K562 (cell line): Measurements from ENCODE around the gene HOXB6. TPM values are rescaled to one million over a fixed set of nuclear protein-coding genes. Genes with fewer than 3 reads are reported as not detected.
A peak's percentile ranks its signal among the peaks of the same experiment; 100 is the strongest.

Experiments
- BRCA1 ChIP-seq, 2 experiments: fragments of 450-650 bp in 1 of 2; sonication (generic) in 1 of 2; formaldehyde crosslinking in 1 of 2; IDR thresholded peaks; 2 replicates each; pipeline versions ENCODE4 v1.5.0 to v1.6.1; 2017 to 2020; ENCODE audit warnings: mild to moderate bottlenecking in 1 of 2, missing genetic modification reagents in 1 of 2
- BRD4 ChIP-seq: fragments of 200-600 bp; sonication (generic); IDR thresholded peaks from 2 replicates; pipeline ENCODE4 v1.6.1; 2017; ENCODE audit warnings: inconsistent platforms
- EP300 ChIP-seq: IDR thresholded peaks from 2 replicates; pipeline ENCODE4 v1.6.1; 2012; ENCODE audit warnings: low read length, improper control_type of control experiment
- HDAC2 ChIP-seq: fragments of 450-650 bp; IDR thresholded peaks from 2 replicates; pipeline ENCODE4 v1.6.1; 2016; ENCODE audit warnings: mild to moderate bottlenecking
- ILF3 ChIP-seq: fragments of 450-650 bp; IDR thresholded peaks from 2 replicates; pipeline ENCODE4 v1.6.1; 2018; ENCODE audit warnings: antibody characterized with exemption, mild to moderate bottlenecking, moderate library complexity, borderline replicate concordance
- KAT2B ChIP-seq: IDR thresholded peaks from one replicate; pipeline ENCODE4 v1.6.1; 2012; ENCODE audit warnings: low read depth, mild to moderate bottlenecking, control low read depth, inconsistent platforms, low read length, moderate library complexity
- MTA3 ChIP-seq: fragments of 450-650 bp; formaldehyde crosslinking; IDR thresholded peaks from 2 replicates; pipeline ENCODE4 v1.6.1; 2017; ENCODE audit warnings: mild to moderate bottlenecking, borderline replicate concordance
- NELFE ChIP-seq: IDR thresholded peaks from 2 replicates; pipeline ENCODE4 v1.6.1; 2011; ENCODE audit warnings: mild to moderate bottlenecking; ENCODE audit not compliant: insufficient read depth, insufficient read length
- PHB2 ChIP-seq: fragments of 450-650 bp; IDR thresholded peaks from 2 replicates; pipeline ENCODE4 v1.6.1; 2017; ENCODE audit warnings: low read depth
- RFX7 ChIP-seq: fragments of 250-450 bp; sonication (Bioruptor Pico); IDR thresholded peaks from 2 replicates; pipeline ENCODE4 v1.5.1; 2021; ENCODE audit warnings: mild to moderate bottlenecking
- SMAD4 ChIP-seq: fragments of 250-450 bp; sonication (Bioruptor Pico); conservative IDR thresholded peaks from 2 replicates; pipeline ENCODE4 v1.8.0; 2021; ENCODE audit warnings: inconsistent platforms, mild to moderate bottlenecking, moderate library complexity
- SUPT5H ChIP-seq: fragments of 450-650 bp; IDR thresholded peaks from 2 replicates; pipeline ENCODE4 v1.6.1; 2016
- WHSC1 ChIP-seq: IDR thresholded peaks from one replicate; pipeline ENCODE4 v1.6.1; 2012; ENCODE audit warnings: low read length, control low read depth, inconsistent platforms
- ZEB2 ChIP-seq: fragments of 450-650 bp; IDR thresholded peaks from 2 replicates; pipeline ENCODE4 v1.6.1; 2016
- ZNF507 ChIP-seq: conservative IDR thresholded peaks from 2 replicates; pipeline ENCODE4 v1.6.1; 2017; ENCODE audit warnings: missing genetic modification characterization, missing compliant biosample characterization
- ZNF589 ChIP-seq: fragments of 200-800 bp; sonication (Bioruptor generic); IDR thresholded peaks from 2 replicates; pipeline ENCODE4 v1.6.1; 2016; ENCODE audit warnings: low read depth, missing genetic modification characterization, missing compliant biosample characterization
- ZNF778 ChIP-seq: fragments of 450-650 bp; formaldehyde crosslinking; IDR thresholded peaks from 2 replicates; pipeline ENCODE4 v1.4.0; 2020; ENCODE audit warnings: mild to moderate bottlenecking, moderate library complexity
- polyA plus RNA-seq, 8 experiments: library from polyadenylated mRNA; depleted of rRNA in 4 of 8; stranded (reverse) in 5 of 8; unstranded in 3 of 8; fragments of >200 nt; fragmentation: Nextera tagmentation in 2 of 8; fragmentation: Illumina TruSeq in 1 of 8; extraction: Ambion mirVana in 2 of 8; extraction: Trizol in 1 of 8; gene quantifications; 2 replicates each; pipeline versions ENCODE4 v1.2.1 to v1.2.3, GENCODE V29; 2011 to 2014; ENCODE audit warnings: inconsistent platforms in 1 of 8, missing spikeins in 1 of 8
- total RNA-seq, 7 experiments: library from RNA; depleted of rRNA in 6 of 7; stranded (reverse); fragments of >200 nt in 6 of 7; fragmentation: Illumina TruSeq in 2 of 7; extraction: Trizol in 2 of 7; gene quantifications; 2 replicates each; pipeline versions ENCODE4 v1.2.1 to v1.2.3, GENCODE V29; 2011 to 2021; ENCODE audit warnings: low replicate concordance in 1 of 7
- TF ChIP-seq, protein P1 (sequence below): sonication (generic); formaldehyde crosslinking; IDR thresholded peaks from 2 replicates; pipeline ENCODE4 v1.8.0; 2022; ENCODE audit warnings: mild to moderate bottlenecking, missing genetic modification reagents
- TF ChIP-seq, protein P2 (sequence below): fragments of 250-450 bp; sonication (Bioruptor Pico); IDR thresholded peaks from 2 replicates; pipeline ENCODE4 v1.5.0; 2021
- TF ChIP-seq, protein P3 (sequence below): fragments of 450-650 bp; IDR thresholded peaks from 2 replicates; pipeline ENCODE4 v1.6.1; 2016; ENCODE audit warnings: missing biosample characterization, missing genetic modification characterization
- TF ChIP-seq, protein P4 (sequence below), 2 experiments: fragments of 450-650 bp; conservative IDR thresholded peaks; 2 replicates each; pipeline ENCODE4 v1.6.1; 2017; ENCODE audit warnings: mild to moderate bottlenecking in 2 of 2, moderate library complexity in 2 of 2

HOXB6 gene
- total and polyA plus RNA-seq, 9 of the 15 experiments (the other 6 are each of a cell fraction or from before 2014, with no cell fraction given), result 1.2 to 14.8 (median 4.9) TPM

DNA sequence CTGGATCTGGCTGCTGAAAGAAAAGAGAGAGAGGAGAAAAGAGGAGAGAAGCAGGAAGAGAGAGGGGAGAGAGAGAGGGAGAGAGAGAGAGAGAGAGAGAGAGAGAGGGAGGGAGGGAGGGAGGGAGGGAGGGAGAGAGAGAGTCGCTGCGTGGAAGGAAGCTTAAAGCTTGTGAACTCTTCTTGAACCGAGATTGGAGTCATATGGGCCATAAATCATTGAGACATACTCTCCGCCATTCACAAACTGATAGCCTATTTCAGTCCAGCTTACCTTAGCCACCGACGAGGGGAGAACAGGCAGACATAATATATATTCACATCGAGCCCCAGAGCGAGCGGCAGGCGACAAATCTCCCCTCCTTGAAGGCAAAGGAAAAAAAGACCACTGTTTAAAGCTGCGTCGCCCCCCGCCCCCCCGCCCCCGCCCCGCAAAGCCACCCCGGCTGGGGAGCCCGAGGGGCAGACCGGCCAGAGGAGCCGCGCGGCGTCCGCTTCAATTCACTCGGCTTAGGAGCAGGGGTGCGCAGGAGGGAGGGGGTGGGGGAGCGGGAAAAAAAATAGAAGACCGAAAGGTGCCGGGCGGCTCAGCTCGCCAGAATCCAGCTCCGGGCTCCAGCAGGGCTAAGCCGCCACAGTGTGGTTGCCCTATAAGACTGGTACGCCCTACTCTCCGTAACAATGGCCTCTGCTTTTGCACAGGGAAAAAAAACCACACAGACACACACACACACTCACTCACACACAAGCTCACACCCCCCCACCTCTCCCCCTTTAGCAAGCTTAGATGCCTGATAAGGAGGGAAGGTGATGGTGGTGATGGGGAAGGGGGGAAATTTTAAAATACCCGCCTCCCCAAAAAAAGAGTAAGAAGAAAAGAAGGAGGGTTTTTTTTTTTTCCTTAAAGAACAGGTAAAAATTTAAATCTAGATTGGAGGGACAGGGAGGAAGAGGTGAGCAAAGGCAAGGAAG lies 49.2 kb downstream of the HOXB6 start (continued):
- no peak for TF ChIP-seq PHB2
- TF ChIP-seq ZNF507, result no peak
- TF ChIP-seq ZEB2, result no peak
- TF ChIP-seq EP300, result peak; percentile 85
- TF ChIP-seq, protein P1, sequence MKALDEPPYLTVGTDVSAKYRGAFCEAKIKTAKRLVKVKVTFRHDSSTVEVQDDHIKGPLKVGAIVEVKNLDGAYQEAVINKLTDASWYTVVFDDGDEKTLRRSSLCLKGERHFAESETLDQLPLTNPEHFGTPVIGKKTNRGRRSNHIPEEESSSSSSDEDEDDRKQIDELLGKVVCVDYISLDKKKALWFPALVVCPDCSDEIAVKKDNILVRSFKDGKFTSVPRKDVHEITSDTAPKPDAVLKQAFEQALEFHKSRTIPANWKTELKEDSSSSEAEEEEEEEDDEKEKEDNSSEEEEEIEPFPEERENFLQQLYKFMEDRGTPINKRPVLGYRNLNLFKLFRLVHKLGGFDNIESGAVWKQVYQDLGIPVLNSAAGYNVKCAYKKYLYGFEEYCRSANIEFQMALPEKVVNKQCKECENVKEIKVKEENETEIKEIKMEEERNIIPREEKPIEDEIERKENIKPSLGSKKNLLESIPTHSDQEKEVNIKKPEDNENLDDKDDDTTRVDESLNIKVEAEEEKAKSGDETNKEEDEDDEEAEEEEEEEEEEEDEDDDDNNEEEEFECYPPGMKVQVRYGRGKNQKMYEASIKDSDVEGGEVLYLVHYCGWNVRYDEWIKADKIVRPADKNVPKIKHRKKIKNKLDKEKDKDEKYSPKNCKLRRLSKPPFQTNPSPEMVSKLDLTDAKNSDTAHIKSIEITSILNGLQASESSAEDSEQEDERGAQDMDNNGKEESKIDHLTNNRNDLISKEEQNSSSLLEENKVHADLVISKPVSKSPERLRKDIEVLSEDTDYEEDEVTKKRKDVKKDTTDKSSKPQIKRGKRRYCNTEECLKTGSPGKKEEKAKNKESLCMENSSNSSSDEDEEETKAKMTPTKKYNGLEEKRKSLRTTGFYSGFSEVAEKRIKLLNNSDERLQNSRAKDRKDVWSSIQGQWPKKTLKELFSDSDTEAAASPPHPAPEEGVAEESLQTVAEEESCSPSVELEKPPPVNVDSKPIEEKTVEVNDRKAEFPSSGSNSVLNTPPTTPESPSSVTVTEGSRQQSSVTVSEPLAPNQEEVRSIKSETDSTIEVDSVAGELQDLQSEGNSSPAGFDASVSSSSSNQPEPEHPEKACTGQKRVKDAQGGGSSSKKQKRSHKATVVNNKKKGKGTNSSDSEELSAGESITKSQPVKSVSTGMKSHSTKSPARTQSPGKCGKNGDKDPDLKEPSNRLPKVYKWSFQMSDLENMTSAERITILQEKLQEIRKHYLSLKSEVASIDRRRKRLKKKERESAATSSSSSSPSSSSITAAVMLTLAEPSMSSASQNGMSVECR (CRISPR knock-in tag), result no peak
- no peak for TF ChIP-seq ILF3
- TF ChIP-seq ZNF778 (CRISPR knock-in tag), result no peak
- TF ChIP-seq, protein P2, sequence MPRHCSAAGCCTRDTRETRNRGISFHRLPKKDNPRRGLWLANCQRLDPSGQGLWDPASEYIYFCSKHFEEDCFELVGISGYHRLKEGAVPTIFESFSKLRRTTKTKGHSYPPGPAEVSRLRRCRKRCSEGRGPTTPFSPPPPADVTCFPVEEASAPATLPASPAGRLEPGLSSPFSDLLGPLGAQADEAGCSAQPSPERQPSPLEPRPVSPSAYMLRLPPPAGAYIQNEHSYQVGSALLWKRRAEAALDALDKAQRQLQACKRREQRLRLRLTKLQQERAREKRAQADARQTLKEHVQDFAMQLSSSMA, result no peak
- TF ChIP-seq BRD4, result no peak
- TF ChIP-seq MTA3, result no peak
- peak; percentile 62; the same call in 1 of the 2 replicates for TF ChIP-seq RFX7
- TF ChIP-seq NELFE, result no peak
- no peak for TF ChIP-seq WHSC1
- no peak for TF ChIP-seq BRCA1 (IDR thresholded peaks at IDR 0.05)
- no peak for TF ChIP-seq BRCA1 (CRISPR knock-in tag; IDR thresholded peaks at IDR 0.05)
- TF ChIP-seq, protein P3, sequence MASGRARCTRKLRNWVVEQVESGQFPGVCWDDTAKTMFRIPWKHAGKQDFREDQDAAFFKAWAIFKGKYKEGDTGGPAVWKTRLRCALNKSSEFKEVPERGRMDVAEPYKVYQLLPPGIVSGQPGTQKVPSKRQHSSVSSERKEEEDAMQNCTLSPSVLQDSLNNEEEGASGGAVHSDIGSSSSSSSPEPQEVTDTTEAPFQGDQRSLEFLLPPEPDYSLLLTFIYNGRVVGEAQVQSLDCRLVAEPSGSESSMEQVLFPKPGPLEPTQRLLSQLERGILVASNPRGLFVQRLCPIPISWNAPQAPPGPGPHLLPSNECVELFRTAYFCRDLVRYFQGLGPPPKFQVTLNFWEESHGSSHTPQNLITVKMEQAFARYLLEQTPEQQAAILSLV (tag), result no peak
- peak; percentile 30; the same call in 1 of the 2 replicates for TF ChIP-seq HDAC2
- TF ChIP-seq SUPT5H, result peak; percentile 53
- TF ChIP-seq SMAD4 (CRISPR knock-in tag), result peak; percentile 19; the same call in 1 of the 2 replicates
- TF ChIP-seq ZNF589 (CRISPR knock-in tag), result peak; percentile 29; the same call in 1 of the 2 replicates
- TF ChIP-seq KAT2B, result no peak
- TF ChIP-seq, protein P4, sequence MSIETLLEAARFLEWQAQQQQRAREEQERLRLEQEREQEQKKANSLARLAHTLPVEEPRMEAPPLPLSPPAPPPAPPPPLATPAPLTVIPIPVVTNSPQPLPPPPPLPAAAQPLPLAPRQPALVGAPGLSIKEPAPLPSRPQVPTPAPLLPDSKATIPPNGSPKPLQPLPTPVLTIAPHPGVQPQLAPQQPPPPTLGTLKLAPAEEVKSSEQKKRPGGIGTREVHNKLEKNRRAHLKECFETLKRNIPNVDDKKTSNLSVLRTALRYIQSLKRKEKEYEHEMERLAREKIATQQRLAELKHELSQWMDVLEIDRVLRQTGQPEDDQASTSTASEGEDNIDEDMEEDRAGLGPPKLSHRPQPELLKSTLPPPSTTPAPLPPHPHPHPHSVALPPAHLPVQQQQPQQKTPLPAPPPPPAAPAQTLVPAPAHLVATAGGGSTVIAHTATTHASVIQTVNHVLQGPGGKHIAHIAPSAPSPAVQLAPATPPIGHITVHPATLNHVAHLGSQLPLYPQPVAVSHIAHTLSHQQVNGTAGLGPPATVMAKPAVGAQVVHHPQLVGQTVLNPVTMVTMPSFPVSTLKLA (conservative IDR thresholded peaks at IDR 0.05), result 0 out of 4 replicates have a peak, but pooled peaks of 1 of the 2 experiments have one; percentile 35
